ENCODE data around the gene SRMS.

DNA sequence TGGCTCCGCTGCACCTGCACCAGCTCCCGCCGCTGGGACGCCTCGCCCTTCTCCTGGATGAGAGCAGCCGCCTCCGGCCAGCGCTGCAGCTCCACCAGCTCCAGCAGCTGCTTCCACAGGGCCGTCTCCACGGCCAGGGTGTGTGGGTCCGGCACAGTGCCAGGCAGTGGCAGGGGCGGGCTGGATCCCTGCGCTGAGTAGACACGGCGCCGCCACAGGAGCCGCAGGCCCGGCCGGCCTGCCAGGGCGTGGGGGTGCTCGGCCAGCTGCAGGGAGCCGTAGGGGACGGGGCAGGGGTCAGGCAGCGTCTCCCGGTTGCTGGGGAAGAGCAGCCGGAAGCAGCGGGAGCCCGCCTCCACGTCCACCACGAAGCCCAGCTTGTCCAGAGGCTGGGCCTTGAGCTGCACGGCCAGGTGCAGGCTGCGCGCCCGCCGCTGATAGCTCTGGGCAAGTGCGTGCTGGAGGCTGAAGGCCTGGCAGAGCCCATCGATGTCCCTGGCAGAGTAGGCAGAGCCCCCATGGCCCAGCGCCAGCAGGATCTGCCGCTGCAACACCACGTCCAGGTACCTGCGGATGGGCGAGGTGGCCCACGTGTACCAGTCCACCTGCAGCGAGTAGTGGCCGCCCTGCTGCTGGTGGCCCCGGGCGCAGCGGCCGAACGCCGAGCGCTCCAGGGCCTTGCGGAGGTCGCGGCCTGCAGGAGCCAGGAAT lies 15.8 kb upstream of the SRMS start:
- TF ChIP-seq, protein P1, sequence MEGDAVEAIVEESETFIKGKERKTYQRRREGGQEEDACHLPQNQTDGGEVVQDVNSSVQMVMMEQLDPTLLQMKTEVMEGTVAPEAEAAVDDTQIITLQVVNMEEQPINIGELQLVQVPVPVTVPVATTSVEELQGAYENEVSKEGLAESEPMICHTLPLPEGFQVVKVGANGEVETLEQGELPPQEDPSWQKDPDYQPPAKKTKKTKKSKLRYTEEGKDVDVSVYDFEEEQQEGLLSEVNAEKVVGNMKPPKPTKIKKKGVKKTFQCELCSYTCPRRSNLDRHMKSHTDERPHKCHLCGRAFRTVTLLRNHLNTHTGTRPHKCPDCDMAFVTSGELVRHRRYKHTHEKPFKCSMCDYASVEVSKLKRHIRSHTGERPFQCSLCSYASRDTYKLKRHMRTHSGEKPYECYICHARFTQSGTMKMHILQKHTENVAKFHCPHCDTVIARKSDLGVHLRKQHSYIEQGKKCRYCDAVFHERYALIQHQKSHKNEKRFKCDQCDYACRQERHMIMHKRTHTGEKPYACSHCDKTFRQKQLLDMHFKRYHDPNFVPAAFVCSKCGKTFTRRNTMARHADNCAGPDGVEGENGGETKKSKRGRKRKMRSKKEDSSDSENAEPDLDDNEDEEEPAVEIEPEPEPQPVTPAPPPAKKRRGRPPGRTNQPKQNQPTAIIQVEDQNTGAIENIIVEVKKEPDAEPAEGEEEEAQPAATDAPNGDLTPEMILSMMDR (IDR thresholded peaks at IDR 0.05 in 4 of 5, conservative IDR thresholded peaks at IDR 0.05 in 1 of 5) = no peak
- TF ChIP-seq POLR2A (IDR thresholded peaks at IDR 0.05) = no peak

All from gastrocnemius medialis (tissue), 4 donors.